HG02943 (cell line): Measurements from ENCODE around the gene CCDC154.

Experiments used
- ATAC-seq: cut with Tn5 transposase; IDR thresholded peaks from one replicate; pipeline ENCODE4 v1.9.1; 2021; ENCODE audit warnings: mild to moderate bottlenecking, low read depth, moderate library complexity; ENCODE audit not compliant: unreplicated experiment

The CCDC154 gene

DNA sequence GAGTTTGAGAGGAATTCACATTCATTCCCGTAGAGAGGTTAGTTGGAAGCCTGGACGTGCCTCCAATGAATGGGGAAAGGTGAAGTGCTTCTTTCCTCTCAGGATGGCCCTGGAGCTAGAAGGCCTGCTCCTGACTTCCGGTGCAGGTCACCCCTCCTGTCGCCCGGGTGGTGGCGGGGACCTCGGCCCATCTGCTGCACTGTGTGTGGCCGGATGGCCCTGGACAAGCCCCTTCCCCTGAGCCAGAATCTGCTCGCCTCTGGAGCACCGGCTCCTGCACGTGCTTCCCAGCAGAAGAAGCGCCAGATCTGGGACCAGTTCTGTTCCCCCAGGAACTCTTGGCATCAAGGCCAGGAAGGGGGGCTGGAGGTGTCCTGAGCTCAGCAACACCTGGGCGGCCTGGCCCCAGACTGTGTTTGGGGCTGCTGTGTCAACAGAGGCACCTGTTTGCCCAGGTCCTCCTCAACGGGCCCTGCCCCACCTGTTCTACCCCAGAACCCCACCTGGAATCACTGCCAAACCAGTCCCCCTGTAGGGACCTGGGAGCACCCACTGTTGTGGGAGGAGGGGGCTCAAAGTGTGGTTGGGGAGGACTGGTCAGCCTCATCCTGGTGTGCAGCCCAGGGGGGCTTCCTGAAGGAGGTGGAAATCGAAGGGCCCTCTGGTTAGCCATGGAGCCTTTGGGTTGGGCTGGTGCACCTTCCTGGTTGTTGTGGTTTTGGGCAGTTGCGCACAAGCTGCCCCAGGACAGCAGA is 18.6 kb downstream of the CCDC154 start:
- ATAC-seq: no peak

- ATAC-seq: no peak
Measured at GRCh38 chr16:1424028-1424427, 20.3 kb downstream of the CCDC154 start.

DNA sequence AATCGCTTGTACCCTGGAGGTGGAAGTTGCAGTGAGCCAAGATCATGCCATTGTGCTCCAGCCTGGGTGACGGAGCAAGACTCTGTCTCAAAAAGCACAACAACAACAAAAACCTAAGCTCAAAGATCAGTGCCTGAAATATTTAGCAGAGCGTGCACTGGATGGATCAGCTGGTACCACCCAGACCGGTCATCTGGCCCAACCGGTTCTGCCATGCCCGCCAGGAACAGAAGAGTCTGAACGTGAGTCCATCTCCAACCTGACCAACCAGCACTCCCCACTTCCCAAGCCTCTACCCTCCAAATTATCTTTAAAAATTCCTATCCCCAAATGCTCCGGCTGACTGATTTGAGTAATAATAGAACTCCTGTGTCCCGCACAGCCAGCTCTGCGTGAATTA is 22.3 kb downstream of the CCDC154 start:
- ATAC-seq: no peak

GRCh38 chr16:1420111-1420539 is 24.2 kb downstream of the CCDC154 start:
- ATAC-seq: peak; percentile 11

DNA sequence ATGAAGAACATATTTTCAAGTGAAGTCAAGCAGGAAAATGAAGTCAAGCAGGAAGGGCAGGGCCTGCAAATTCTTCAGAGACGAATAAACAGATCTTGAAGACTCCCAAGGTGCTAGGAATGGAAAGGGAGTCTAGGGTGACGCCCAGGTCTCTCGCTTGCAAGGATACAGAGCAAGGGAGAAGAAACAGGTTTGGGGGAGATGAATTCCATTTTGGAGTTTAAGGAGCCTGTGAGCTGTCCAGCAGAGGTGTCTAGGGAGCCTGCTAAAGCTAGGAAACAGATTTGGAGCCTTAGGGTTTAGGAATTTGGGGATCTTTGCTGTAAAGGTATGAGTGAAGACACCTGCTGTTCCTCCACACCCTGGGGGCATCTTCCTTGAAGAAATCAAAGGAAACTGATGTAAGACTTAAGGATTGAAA is 27.8 kb downstream of the CCDC154 start:
- no peak for ATAC-seq

GRCh38 chr16:1414532-1415260 is 29.7 kb downstream of the CCDC154 start, which contains the start of gene UNKL:
UNKL (minus strand) TSS chr16:1414704; CDS start chr16:1414691, 13 bp downstream.
- peak; percentile 55 for ATAC-seq

DNA sequence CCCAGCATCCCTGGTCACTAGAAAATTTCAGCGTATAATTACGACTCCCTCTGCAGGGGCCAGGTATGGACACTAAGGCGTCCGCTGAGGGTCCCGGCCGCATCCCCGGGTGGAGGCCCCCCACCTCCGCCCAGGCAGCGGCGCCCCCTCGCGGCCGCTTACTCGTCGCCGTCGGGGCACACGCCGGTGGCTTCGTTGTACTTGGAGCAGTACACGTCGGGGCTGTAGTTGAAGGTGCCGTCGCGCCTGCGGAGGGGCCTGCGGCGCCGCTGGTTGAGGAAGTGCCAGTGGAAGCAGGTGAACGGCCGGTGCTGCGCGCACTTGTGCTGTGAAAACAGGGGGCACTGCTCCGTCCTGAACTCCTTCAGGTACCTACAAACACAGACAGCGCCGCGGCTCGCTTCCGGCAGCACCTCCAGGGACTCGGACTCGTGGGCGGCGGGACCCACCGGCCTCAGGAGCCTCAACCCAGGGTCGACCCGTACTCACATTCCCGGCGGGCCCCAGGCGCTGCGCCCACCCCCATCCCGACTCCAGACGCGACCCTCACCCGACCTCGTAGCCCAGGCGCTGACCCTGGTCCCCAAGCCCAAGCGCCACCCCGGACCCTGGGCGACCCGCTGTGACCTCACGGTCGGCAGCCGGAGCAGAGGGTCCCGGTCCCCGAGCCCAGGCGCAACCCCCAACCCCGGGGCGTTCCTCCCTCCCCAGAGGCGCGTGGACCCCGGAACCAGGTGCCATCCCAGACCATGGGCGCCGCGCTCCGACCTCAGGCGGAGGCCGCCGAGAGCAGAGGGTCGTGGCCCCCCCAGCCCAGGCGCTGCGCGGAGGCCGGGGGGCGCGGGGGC is 30.4 kb downstream of the CCDC154 start:
- ATAC-seq: peak; percentile 32

DNA sequence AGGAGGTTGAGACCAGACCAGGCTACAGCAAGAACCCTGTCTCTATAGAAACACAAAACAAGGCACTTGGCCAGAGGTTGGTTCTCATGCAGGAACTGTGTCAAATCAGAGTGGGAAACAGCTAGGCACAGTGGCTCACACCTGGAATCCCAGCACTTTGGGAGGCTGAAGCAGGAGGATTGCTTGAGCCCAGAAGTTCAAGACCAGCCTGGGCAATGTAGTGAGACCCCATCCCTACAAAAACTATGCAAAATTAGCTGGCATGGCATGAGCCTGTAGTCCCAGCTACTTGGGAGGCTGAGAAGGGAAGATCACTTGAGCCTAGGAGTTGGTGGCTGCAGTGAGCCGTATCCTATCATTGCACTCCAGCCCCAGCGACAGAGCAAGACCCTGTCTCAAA is 31.5 kb downstream of the CCDC154 start:
- no peak for ATAC-seq

DNA sequence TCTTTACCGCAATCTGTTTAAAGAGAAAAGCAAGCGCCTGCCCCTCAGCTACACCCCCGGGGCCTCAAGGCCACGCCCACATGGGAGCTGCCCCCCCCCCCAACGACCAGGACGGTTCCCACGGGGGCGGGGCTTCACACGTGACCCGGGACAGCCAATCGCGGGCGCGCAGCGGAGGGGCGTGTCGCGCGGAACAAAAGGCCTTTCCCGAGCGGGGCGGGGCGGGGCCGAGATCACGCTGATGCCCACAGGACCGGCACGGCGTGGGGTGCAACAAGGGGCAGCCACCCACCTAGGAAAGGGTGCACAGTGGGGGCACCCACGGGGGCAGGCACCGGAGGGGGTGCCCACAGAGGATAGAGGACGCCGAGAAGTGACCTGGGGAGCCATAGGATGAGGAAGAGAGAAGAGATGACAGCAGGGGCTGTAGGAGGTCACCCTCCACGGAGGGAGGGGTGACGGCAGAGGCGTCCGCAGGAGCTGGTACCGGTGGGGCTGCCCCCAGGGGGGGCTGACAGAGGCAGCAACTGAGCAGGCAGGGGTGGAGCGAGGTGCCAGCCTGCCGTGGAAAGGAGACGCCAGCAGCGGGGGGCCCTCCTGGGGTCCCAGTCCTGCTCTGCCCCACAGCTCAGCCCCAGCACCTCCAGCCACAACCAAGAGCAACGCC is 36.1 kb downstream of the CCDC154 start:
- peak; percentile 66 for ATAC-seq

GRCh38 chr16:1407753-1408152 is 36.6 kb downstream of the CCDC154 start:
- no peak for ATAC-seq

DNA sequence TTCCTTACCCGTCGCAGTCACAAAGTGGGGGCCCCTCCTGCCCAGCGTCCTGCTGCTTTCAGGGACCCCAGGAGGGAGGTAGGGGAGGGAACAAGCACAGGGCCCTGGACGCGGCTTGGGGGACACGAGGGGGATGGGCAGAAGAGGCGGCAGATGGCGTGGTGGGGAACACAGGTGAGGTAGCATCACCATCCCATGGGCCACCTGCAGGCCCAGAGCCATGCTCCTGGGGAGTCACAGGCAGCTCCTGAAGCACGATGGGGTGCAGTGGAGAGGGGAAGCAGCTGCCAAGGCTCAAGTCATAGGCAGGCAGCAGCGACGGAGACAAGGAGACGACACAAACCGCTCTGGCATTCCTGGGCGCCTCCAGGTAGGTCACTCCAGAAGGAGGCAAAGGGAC is 40.6 kb downstream of the CCDC154 start:
- no peak for ATAC-seq

DNA sequence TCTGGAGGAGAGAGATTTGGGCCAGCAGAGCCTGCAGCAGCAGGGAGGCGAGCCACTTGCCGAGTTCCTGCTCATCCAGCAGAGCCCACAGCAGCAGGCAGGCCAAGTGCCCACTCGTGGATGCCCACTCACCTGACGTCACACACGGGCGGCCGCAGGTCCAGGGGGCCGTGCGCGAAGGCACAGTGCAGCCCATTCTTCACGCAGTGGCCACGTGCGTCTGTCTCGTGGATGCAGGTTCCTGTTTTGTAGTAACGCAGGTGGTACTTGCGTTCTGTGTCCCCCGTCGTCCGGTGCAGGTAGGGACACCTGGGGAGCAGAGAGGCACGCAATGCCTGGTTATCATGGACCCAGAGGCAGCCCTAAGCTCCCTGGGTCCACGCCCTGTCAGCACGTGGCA is 41.3 kb downstream of the CCDC154 start:
- ATAC-seq: no peak

- no peak for ATAC-seq
Measured at GRCh38 chr16:1401758-1402154, 42.6 kb downstream of the CCDC154 start.

DNA sequence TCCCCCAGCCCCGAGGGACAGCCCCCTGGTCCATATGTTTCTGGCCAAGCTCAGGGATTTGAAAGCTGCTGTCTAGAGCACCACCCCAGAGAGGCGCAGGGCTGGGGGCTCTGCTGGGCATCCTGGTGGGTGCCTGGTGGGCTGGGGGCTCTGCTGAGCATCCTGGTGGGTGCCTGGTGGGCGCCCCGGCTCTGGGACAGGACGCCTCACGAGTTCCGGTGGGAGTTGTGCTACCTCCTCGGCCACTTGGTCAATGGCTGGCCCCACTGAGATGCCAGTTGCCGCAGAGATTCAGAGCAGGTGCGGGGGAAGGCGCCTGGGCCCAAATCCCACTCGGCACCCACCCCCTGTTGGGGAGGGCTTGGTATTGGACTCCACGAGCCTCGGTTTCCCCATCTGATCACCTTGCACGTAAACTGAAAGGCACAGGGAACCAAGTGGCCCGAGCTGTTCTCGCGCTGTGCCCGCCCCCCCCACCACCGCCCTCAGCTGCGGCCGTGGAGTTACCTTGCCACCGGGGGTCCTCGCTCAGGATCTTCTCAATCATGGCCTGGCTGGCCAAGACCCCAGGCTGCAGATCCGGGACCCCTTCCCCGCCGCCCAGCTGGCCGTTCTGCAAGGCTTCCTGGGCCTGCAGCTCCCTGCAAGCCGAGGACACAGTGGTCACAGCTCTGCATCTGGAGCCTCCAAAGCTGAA is 43.1 kb downstream of the CCDC154 start:
- ATAC-seq: no peak

DNA sequence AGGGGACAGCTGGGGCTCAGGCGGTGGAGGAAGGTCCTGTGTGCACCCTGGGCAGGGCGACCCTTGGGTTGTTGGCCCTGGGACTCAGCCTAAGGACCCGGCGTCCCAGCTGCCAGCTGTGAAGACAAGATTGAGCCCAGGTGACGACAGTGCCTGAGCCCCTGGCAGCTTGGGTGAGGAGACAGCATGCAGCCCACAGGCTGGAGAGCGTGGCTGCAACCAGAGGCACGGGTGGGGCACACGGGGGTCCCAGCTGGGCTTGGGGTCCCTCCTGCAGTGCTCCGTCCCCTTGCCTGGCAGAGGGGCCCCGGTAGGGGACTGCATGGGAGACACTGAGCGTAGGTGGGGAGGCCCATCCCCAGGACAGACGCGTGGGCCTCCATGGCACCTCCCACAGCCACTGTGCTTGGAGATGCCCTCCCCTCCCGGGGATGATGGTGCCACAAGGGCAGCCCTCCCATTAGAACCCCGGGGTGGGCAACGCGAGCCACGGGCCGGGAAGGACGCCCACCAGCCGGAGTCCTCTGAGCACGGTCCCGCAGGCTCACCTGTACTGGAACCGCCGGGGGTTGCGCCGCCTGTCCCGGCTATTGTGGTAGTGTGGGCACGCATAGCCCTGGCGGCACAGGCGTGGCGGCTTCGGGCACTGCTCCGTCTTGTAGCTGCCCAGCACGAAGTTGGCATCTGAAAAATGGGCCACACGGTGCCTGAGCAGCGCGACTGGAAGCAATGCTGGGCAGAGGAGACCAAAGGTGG is 45.4 kb downstream of the CCDC154 start:
- ATAC-seq: no peak

- ATAC-seq: no peak
Measured at GRCh38 chr16:1398351-1398750, 46.0 kb downstream of the CCDC154 start.

DNA sequence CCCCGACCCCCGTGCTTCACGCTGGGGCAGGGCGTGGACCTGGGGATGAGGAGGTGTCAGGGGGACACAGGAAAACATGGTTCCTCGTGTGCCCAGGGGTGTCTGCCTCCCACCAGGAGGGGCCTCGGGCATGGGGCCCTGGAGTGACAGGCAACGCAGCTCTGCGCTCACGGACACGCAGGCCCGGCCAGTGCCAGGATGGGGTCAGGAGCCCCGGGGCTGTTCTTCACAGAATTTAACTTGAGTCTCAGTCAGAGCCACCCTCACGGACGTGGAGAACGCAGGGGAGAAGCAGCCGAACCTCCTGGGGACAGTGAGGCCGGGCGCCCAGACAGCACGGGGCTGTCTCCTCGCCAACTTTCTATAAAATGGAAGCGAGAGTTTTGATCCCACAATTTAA is 46.6 kb downstream of the CCDC154 start:
- no peak for ATAC-seq

- no peak for ATAC-seq
Measured at GRCh38 chr16:1395444-1396031, 48.8 kb downstream of the CCDC154 start.
